NCI-H2196 treated with DMSO at 0.1 percent for 48 hours (cell line): ENCODE data around the gene FLNB.
"Not testable (repeated sequence)": the region's sequence is repeated elsewhere in the genome, so short reads cannot be mapped to it uniquely, and the experiment has no call there.

Experiments
- DNase-seq: peaks from one replicate; lab custom pipeline; 2025; ENCODE audit not compliant: unreplicated experiment; lab: John Stamatoyannopoulos, UW

FLNB gene

GRCh38 chr3:58200121-58200709, 192.0 kb downstream of the FLNB start:
- DNase-seq, result no peak

DNA sequence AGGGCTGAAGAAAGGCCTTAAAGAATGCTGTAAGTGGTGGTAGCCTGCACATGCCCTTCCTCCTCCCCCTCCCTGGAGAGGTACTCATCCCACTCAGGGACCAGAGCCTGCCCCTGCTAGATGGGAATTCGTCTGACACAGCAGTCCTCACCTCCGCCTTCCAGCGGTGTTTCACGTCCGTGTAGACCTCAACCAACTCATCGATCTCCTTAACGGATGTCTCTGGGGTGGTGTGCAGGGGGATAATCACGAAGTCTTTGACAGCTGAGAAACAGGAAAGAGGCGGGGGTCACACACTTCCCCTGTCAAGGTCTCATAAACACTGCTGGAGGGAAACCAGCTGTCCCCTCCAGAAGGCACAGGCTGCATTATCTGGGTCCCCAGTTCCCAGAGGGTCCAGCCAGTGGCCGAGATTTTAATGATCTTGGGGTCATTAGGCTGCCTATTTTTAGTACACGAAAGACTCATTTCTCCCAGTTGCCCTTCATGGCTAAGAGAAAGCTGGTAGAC, 192.7 kb downstream of the FLNB start:
- no peak for DNase-seq

DNA sequence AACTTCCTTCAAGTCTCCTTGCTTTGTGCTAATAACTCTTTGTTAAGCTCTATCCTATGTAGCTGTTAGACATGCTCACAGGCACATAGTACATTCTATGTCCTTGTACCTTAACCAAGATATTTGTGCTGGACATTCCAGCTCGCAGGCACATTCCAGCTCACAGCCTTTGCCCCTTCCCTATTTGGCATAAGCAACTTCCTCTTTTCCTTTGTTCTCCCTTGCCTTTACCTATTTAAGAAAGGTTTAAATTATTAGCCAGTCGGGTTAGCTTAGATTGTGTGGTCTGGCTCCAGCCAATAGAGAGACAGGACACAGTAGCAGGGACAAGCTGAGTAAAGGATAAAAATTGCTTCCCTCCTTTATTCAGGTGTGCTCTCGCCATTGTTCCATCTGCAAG, 193.2 kb downstream of the FLNB start:
- DNase-seq, result not testable (repeated sequence)

- no peak for DNase-seq
Measured at GRCh38 chr3:58202917-58203360, 194.7 kb downstream of the FLNB start.

DNA sequence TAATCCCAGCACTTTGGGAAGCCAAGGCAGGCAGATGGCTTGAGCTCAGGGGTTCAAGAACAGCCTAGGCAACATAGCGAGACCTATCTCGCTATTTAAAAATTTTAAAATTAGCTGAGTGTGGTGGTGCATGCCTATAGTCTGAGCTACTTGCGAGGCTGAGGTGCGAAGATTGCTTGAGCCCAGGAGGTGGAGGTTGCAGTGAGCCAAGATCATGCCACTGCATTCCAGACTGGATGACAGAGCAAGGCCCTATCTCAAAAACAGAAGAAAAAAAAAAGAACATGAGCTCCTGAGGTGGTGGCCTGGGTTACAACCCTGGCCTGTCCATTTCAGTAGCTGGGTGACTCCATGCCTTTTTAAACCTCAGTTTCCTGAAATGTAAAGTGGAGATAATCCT, 195.3 kb downstream of the FLNB start:
- DNase-seq, result no peak

DNA sequence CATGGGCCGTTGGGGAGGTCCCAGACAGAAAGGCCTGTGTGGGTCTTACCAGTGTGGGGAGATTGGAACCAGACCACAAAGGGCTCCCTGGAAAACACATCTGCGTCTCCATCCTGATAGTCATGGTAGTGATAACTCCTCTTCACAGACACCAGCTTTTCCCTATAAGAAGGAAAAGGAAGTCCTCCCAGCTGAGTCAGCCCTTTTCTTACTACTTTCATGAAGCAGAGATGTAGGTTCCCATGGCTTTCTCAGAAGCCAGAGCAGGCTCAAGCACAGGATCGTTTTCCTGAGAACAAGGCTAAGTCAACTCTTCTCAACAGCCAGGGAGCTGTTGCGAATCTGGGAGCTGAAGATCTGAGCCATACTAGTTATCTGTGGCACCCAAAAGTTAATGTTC, 196.5 kb downstream of the FLNB start:
- DNase-seq, result no peak

DNA sequence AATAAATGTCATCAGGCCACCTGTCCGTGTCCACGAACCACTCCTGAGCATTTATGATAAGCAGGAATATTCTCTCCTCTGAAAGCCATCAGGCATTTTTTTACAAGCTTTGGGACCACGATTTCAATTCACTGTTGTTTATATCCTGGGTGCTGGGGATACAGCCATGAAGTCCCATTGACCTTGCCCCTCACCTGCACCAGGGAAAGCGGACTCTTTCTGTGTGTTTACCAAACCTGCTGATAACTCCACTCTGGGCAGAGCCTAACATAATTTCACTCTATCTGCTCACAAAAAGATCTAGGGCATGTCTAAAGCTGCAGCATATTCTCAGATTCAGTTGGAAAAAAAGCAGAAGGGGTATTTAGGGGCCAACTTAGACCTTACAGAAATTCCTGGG, 197.8 kb downstream of the FLNB start:
- DNase-seq, result no peak

- no peak for DNase-seq
Measured at GRCh38 chr3:58206406-58207011, 198.3 kb downstream of the FLNB start.

DNA sequence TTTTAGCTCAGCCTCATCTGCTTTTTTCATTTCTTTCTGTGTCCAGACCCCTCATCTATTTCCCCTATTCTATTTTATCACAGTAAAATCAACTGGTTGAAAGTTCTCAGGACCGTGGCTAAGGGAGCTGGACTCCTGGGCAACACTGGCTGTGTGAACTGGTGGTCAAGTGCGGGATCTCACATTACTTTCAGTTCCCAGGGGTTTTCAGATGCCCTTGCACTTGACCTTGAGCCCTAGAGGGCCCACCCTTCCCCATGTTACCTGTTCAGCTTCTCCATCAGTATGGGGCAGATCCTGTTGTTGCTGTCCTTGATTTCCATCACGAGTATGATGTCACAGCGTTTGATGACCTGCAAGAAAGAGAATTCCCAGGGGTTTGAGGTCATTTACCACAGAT, 199.7 kb downstream of the FLNB start:
- no peak for DNase-seq

DNA sequence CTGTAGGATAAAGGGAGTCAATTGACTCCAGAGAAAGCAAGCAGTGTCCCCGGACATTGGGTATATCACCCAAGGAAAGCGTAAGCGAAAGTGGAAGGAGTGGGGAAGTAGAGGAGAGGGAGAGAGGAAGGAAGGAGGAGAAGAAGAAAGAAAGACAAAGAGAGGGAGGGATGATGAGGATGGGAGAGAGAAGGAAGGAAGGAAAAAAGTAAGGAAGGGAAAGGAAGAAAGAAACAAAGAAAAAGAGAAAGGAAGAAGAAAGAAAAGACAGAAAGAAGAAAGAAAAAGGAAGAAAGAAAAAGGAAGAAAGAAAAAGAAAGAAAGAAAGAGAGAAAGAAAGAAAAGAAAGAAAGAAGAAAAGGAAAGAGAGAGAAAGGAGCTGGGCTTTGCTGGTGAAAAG, 201.7 kb downstream of the FLNB start:
- no peak for DNase-seq

DNA sequence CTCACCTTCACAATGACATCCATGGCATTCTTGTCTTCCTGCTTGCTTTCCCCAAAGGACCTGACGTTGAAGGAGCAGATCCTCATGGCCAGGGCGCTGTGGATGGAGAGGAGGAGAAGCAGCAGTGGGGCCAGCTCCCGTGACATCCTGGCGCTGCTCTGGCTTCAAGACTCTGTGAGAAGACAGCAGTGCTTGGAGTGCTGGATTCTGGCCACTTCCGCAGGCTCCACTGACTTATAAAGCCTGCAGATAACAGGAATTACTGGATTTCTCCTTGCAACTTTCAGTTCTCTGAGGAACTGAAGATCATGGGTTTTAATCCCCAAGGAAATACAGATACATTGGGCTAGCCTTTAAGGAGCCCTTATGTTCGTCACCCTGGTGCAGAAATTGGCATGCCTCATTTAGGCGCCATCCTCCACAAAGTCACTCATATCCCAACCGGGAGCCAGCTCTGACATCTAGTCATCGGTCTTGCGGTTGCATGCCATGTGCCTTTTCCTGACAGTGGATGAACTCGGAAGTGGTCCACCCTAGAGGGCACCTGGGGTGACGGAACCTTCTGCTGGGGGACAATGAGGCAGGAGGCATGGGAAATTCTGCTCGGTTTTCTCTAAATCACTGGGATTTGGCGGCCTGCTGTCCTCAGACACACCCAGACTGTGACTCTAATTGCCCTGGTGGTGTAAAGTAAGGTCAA, 202.7 kb downstream of the FLNB start, which contains the start of gene DNASE1L3:
Gene DNASE1L3 (minus strand): TSS at position 212 of the 700 bp plus-strand sequence. CDS start 66 bp downstream, at position 146.
- DNase-seq, result no peak

DNA sequence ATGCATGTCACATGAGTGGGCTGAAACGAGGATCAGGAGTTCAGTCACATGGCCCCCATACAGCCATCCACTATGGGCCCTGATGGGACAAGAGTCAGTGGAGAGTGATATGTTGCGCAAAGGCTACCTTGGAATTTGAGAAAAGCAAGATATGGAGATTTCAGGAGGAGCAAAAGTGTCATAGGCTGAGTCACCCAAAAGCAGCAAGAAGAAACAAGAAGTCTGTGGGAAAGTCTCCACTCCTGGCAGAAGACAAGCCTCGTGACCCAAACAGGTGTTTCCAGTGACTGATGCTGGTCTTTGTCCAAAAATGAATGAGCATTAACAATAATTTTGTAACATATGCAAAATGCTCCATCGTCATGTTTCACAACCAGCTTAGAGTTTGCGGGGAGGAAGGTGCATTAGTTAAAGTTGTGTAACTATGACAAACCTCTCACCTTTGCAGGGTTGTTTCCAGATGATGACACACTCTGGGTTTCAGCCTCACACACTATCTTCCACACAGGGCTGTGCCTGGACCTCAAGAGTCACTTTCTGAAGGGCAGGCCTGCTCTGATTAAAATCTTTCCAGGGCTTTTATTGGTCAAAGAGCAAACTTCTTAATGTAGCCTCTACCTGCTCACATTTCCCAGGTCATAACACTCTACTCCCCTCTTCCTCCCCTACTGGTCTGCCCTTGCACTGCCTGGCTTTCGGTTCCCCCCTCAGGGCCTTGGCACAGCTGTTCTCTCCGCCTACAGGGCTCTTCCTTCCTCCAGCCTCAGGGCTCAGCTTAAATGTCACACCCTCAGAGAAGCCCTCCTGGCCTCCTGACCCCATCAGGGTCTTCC, 206.5 kb downstream of the FLNB start:
- no peak for DNase-seq

- no peak for DNase-seq
Measured at GRCh38 chr3:58215317-58216025, 207.2 kb downstream of the FLNB start.

- DNase-seq, result no peak
Measured at GRCh38 chr3:58216496-58217195, 208.4 kb downstream of the FLNB start.

DNA sequence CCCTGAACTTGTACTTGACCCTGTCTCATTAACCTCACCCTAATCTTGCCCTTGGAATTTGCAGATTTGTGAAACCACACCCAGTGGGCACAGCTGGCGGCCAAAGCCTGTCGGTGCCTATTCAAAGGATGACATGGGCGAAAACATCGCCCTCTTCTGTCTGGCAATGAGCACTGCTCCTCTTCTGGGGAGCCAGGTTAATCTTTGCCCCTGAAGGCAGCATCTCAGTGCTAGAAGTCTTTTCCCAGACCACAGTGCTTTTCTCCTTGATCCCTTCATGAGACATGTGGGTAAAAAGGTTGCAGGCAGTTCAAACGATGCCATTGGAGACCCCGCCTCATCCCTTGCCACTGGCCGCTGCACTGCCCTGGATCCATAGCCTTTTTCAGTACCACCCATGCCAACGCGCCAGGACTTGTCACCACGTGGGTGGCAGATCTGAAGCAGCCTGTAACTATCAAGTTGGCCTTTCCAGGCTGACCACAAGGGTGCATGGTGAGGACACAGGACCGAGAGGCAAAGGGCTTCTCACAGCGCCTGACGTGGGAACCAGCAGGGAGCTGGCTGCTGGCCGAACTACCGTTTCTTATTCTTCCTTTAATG, 209.1 kb downstream of the FLNB start:
- peak; percentile 2 for DNase-seq

GRCh38 chr3:58218904-58219303, 210.7 kb downstream of the FLNB start:
- DNase-seq, result no peak
